ENCODE data around the gene COMT. TPM values are rescaled to one million over a fixed set of nuclear protein-coding genes. Genes with fewer than 3 reads are reported as not detected.

Gene COMT
- total and polyA plus RNA-seq, 9 of the 15 experiments (the other 6 are each of a cell fraction or from before 2014, with no cell fraction given) = 12.5 to 351 (median 155) TPM

- TF ChIP-seq ATF6 (CRISPR knock-in tag; IDR thresholded peaks at IDR 0.05) (no peak), FOSL1 (tag; conservative IDR thresholded peaks at IDR 0.05) (no peak), ZNF282 (CRISPR knock-in tag; IDR thresholded peaks at IDR 0.05) (no peak), SIRT6 (IDR thresholded peaks at IDR 0.05; ENCODE audit: low read depth, low read length) (no peak), CTCF (IDR thresholded peaks at IDR 0.05 in 2 of 3, conservative IDR thresholded peaks at IDR 0.05 in 1 of 3; ENCODE audit: insufficient read depth in 2 of 3, low read depth in 1 of 3, low read length in 3 of 3) (no peak), ZZZ3 (IDR thresholded peaks at IDR 0.05) (no peak), ZBTB2 (IDR thresholded peaks at IDR 0.05) (no peak), BCLAF1 (IDR thresholded peaks at IDR 0.05; ENCODE audit: borderline replicate concordance in 1 of 2, control insufficient read depth in 1 of 2, low read depth in 2 of 2, low read length in 1 of 2) (no peak), MBD1 (CRISPR knock-in tag; IDR thresholded peaks at IDR 0.05) (no peak), SMARCB1 (IDR thresholded peaks at IDR 0.05; ENCODE audit: insufficient read length, low read depth) (no peak), NFYB (IDR thresholded peaks at IDR 0.05; ENCODE audit: extremely low read depth, insufficient read length) (no peak), MITF (IDR thresholded peaks at IDR 0.05) (no peak), ZKSCAN8 (CRISPR knock-in tag; IDR thresholded peaks at IDR 0.05) (no peak)
These were observed 47.6 kb downstream of the COMT start (continued) for GRCh38 chr22:19988965-19989724.
